Epithelial cell of esophagus (primary cell): Measurements from ENCODE around the gene HAUS5.
"Not testable (repeated sequence)": the region's sequence is repeated elsewhere in the genome, so short reads cannot be mapped to it uniquely, and the experiment has no call there.

ENCODE experiments used
- DNase-seq: peaks from one replicate; pipeline ENCODE4 v3.0.0; 2010; ENCODE audit warnings: low read depth
- H3K4me3 ChIP-seq: 2 replicates; pipeline ENCODE4 v1.5.1; 2011; ENCODE audit warnings: mild to moderate bottlenecking, low read length, control low read depth
- CTCF ChIP-seq: IDR thresholded peaks from 2 replicates; pipeline ENCODE4 v1.5.1; 2011; ENCODE audit warnings: low read depth, mild to moderate bottlenecking, low read length, control low read depth, inconsistent platforms; ENCODE audit not compliant: insufficient read depth; ENCODE audit errors: missing control alignments

The HAUS5 gene

GRCh38 chr19:35648017-35648961 is 35.8 kb downstream of the HAUS5 start, which contains the start of gene COX6B1:
Gene COX6B1, plus strand, starts transcription at chr19:35648323. Its CDS starts 2,921 bp downstream, at chr19:35651244.
- TF ChIP-seq CTCF, result no peak
- H3K4me3 ChIP-seq, result peak within 1 kb of the TSS; percentile 96
- peak; percentile 98 for DNase-seq

- no peak overlapping the region for H3K4me3 ChIP-seq
- no peak for TF ChIP-seq CTCF
- DNase-seq, result no peak
Measured at GRCh38 chr19:35650581-35650980, 38.0 kb downstream of the HAUS5 start.

GRCh38 chr19:35654828-35655227 is 42.3 kb downstream of the HAUS5 start:
- not testable (repeated sequence) for H3K4me3 ChIP-seq, DNase-seq

GRCh38 chr19:35655600-35655999 is 43.1 kb downstream of the HAUS5 start:
- H3K4me3 ChIP-seq, result no peak overlapping the region
- no peak for TF ChIP-seq CTCF
- no peak for DNase-seq

- DNase-seq, result no peak
- H3K4me3 ChIP-seq, result no peak overlapping the region
- TF ChIP-seq CTCF, result no peak
Measured at GRCh38 chr19:35656700-35657099, 44.2 kb downstream of the HAUS5 start.

GRCh38 chr19:35657904-35658700 is 45.6 kb downstream of the HAUS5 start:
- TF ChIP-seq CTCF, result peak; percentile 18
- H3K4me3 ChIP-seq, result no peak overlapping the region
- DNase-seq, result peak; percentile 14

GRCh38 chr19:35661995-35662340 is 49.4 kb downstream of the HAUS5 start:
- no peak for TF ChIP-seq CTCF
- no peak overlapping the region for H3K4me3 ChIP-seq
- DNase-seq, result no peak
